Measurements from ENCODE around the gene CDH4. TPM values are rescaled to one million over a fixed set of nuclear protein-coding genes. Genes with fewer than 3 reads are reported as not detected.
"Not testable (repeated sequence)": the region's sequence is repeated elsewhere in the genome, so short reads cannot be mapped to it uniquely, and the experiment has no call there.

The CDH4 gene
- total RNA-seq, 2 donors from 2014 or later, result not detected

DNA sequence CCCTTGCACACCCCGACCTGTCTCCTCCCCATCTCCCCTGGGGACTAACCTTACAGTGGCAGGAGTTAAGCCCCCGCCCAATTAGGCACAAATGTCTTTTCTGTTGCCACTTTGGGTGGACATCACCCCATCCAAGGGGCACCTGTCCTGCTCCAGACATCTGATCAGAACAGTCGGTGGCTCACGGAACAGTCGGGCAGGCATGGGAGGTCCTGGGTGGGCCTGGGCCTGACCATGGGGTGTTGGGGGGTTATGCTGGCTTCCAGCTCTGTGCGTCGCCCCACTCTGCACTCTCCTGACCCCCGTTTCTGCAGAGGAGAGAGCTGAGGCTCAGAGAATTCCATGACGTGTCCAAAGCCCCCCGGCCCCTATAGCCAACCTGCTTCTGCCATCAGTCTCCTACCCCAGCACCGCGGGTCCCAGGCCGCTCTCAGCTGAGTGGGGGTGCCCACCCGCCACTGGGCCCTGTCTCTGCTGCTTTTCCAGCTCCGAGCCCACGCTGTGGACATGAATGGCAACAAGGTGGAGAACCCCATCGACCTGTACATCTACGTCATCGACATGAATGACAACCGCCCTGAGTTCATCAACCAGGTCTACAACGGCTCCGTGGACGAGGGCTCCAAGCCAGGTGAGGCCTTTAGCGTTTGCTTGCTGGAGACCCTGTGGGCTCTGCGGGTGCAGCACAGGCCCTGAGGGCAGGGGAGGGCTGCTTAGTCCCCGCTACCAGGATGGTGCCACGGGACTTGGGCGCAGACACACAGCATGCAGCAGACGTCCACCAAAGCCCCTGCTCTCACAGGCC lies 600.4 kb downstream of the CDH4 start:
- Mint-ChIP-seq H3K4me3 (no peak overlapping the region), H3K9me3 (no peaks in the 10 kb centered on the region), H3K4me1 (ENCODE audit: low read depth in 2 of 2) (no peaks in the 10 kb centered on the region), H3K27ac (no peak overlapping the region), H3K36me3 (no peaks in the 10 kb centered on the region), H3K27me3 (no peaks in the 10 kb centered on the region)
- no peak for ATAC-seq
- no peak for DNase-seq (ENCODE audit: low spot score)

DNA sequence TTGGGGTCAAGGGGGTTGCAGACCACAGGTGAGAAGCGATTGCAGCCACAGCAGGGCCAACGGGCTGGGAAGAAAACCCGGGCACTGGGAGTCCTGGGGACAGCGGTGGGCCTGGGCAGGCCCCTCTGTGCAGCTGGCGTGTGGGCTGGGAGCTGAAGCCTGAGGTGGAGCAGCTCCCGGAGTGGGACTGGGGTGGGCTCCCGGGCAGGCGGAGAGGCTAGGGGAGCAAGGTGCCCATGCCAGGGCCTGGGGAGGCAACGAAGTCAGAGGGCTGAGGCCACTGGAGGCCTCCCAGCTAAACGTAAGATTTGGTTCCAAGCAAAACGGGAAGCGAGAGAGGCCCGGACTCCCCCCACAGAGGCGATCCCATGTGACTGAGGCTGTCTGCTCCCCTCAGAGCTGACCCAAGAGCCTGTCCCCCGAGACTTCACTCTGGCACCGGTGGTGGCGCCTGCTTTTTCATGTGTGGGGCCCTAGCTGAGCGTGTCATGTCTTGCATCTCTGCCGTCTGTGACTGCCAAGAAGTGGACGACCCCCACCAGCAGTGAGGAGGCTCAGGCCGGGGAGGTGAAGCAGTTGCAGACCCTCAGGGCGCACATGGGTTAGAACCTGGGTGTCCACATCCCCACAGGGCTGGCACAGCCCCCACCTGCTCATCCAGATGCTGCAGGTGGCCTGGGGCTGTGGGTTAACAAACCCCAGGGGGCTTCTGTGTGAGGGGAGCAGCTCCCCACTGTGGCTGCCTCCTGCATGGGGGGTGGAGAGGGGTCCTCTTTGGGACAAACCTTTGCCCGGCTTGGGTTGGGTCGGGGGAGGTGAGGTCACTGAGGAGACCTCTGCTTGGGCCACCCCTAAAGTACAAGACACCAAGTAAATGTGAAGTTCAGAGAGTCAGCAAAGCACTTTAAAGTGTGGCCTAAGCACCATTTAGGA lies 601.3 kb downstream of the CDH4 start:
- H3K9me3 Mint-ChIP-seq, result no peaks in the 10 kb centered on the region
- H3K36me3 Mint-ChIP-seq, result no peaks in the 10 kb centered on the region
- H3K27me3 Mint-ChIP-seq, result no peaks in the 10 kb centered on the region
- H3K4me1 Mint-ChIP-seq (ENCODE audit: low read depth in 2 of 2), result no peaks in the 10 kb centered on the region
- H3K4me3 Mint-ChIP-seq, result no peak overlapping the region
- ATAC-seq, result no peak
- DNase-seq (ENCODE audit: low spot score), result no peak
- H3K27ac Mint-ChIP-seq, result no peak overlapping the region

DNA sequence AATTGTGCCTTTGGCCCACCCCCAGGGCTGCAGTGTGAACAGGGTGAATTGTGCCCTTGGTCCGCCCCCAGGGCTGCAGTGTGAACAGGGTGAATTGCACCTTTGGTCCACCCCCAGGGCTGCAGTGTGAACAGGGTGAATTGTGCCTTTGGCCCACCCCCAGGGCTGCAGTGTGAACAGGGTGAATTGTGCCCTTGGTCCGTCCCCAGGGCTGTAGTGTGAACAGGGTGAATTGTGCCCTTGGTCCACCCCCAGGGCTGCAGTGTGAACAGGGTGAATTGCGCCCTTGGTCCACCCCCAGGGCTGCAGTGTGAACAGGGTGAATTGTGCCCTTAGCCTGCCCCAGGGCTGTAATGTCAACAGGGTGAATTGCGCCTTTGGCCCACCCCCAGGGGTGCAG lies 602.5 kb downstream of the CDH4 start:
- H3K27ac Mint-ChIP-seq; ATAC-seq; H3K4me3 Mint-ChIP-seq; H3K27me3 Mint-ChIP-seq; DNase-seq (ENCODE audit: low spot score); H3K9me3 Mint-ChIP-seq; H3K36me3 Mint-ChIP-seq; H3K4me1 Mint-ChIP-seq (ENCODE audit: low read depth in 2 of 2): not testable (repeated sequence)

DNA sequence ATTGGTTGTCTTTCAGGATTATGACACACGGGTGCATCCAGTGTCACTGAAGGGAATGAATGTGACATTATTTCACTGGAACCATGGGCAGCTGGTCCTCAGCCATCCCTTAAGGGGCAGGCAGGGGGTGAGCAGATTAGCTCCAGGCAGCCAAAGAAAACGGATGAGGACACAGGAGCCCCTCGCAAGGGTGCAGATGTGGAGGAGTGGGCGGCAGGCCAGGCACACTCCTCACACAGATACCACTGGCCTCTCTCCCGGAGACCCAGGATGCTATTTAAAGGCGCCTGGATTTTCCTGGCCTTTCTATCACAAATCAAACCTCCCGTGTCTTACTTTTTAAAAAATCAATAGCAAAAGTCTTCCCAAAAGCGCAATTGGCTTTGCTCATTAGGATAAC lies 603.2 kb downstream of the CDH4 start:
- H3K4me1 Mint-ChIP-seq (ENCODE audit: low read depth in 2 of 2), result no peaks in the 10 kb centered on the region
- H3K27ac Mint-ChIP-seq, result no peak overlapping the region
- ATAC-seq, result no peak
- no peaks in the 10 kb centered on the region for H3K27me3 Mint-ChIP-seq
- no peaks in the 10 kb centered on the region for H3K9me3 Mint-ChIP-seq
- H3K4me3 Mint-ChIP-seq, result no peak overlapping the region
- no peak for DNase-seq (ENCODE audit: low spot score)
- H3K36me3 Mint-ChIP-seq, result no peaks in the 10 kb centered on the region

DNA sequence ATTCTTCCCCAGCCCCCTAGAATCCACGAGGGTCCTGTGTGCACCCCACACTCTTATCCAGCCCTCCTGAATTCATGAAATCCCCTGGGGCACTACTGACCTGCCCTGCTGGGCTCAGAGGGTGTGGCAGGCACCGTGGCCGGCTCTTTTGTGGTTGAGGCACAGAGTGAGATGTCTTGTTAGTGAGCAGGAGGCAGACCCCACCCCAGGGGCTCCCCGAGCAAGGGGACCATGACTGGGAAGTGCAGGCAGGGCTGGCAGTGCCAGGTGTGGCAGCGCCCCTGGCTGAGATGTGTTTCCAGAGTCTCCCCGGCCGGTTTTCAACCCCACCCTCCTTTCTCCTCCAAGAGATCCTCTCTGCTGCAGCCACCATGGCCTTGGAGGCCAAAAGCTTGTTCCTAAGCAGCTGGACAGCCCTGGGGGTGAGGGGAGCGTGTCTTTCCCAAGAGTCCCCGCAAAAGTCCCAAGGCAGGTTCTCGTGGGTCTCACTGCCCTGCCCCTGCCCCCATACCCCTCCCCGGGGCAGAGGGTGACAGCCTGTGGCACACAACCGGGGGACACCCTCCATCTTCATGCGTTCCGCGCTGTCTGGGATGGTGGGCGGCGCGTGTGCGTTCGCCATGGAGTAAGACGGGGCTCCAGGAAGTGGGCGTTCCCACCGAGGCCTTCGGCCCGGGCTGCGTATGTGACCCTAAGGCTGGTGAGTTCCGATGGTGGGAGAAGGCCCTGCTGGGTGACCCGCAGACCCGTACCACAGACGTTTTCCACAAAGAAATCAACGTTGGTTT lies 604.8 kb downstream of the CDH4 start:
- no peaks in the 10 kb centered on the region for H3K36me3 Mint-ChIP-seq
- peaks cover 0 to 3% of the 10 kb centered on the region in 2 donors for H3K4me1 Mint-ChIP-seq (ENCODE audit: low read depth in 2 of 2)
- ATAC-seq, result no peak
- no peak for DNase-seq (ENCODE audit: low spot score)
- no peak overlapping the region for H3K27ac Mint-ChIP-seq
- H3K9me3 Mint-ChIP-seq, result no peaks in the 10 kb centered on the region
- no peaks in the 10 kb centered on the region for H3K27me3 Mint-ChIP-seq
- no peak overlapping the region for H3K4me3 Mint-ChIP-seq

DNA sequence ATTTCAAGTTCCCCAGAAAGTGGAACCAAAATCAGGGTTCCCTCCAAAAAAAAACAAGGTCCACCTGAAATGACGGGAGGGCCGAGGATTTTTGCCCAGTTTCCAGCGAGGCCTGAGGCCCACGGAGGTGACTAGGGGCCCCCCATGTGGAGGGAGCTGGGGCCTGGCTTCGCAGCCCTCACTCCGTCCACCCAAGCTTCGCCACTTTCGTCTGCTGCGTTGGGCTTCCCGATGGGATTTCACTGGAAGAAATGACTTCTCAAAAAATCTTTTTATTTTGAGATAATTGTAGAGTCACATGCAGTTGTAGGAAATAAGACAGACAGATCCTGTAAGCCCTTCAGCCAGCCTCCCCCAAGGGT lies 605.3 kb downstream of the CDH4 start:
- no peak overlapping the region for H3K27ac Mint-ChIP-seq
- no peaks in the 10 kb centered on the region for H3K9me3 Mint-ChIP-seq
- no peaks in the 10 kb centered on the region for H3K27me3 Mint-ChIP-seq
- peaks cover 0 to 3% of the 10 kb centered on the region in 2 donors for H3K4me1 Mint-ChIP-seq (ENCODE audit: low read depth in 2 of 2)
- DNase-seq (ENCODE audit: low spot score), result no peak
- no peak overlapping the region for H3K4me3 Mint-ChIP-seq
- H3K36me3 Mint-ChIP-seq, result no peaks in the 10 kb centered on the region
- no peak for ATAC-seq

DNA sequence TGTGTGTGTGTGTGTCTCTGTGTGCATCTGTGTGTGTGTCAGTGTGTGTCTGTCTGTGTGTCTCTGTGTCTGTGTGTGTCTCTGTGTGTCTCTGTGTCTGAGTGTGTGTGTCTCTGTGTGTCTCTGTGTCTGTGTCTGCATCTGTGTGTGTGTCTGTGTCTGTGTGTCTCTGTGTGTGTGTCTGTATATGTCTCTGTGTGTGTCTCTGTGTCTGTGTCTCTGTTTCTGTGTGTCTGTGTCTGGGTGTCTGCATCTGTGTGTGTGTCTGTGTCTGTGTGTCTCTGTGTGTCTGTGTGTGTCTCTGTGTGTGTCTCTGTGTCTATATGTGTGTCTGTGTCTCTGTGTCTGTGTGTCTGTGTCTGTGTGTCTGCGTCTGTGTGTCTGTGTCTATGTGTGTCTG lies 605.8 kb downstream of the CDH4 start:
- Mint-ChIP-seq H3K9me3 (no peaks in the 10 kb centered on the region), H3K36me3 (no peaks in the 10 kb centered on the region), H3K27me3 (no peaks in the 10 kb centered on the region), H3K4me1 (ENCODE audit: low read depth in 2 of 2) (peaks cover 0 to 3% of the 10 kb centered on the region in 2 donors), H3K4me3 (no peak overlapping the region), H3K27ac (no peak overlapping the region)
- no peak for ATAC-seq
- no peak for DNase-seq (ENCODE audit: low spot score)

DNA sequence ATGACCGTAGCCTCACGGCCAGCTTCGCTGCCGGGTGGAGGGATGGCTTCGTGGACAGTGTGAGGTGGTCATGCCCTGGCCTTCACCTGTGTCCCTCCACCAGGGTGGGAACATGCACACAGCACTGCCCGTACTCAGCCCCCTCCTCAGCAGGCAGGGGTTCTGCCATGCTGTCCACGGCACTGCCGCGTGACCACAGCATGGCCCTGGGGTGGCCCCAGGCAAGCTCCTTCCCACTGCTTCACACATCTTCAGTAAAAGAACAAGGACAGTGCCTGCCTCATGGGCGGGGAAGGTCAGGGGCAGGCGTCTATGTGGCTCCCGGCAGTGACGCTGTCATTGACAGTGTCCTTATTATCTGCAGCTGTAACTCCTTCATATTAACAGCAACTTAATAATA lies 607.7 kb downstream of the CDH4 start:
- Mint-ChIP-seq H3K27ac (no peak overlapping the region), H3K36me3 (no peaks in the 10 kb centered on the region), H3K4me3 (no peak overlapping the region), H3K9me3 (no peaks in the 10 kb centered on the region), H3K27me3 (no peaks in the 10 kb centered on the region), H3K4me1 (ENCODE audit: low read depth in 2 of 2) (peaks cover 0 to 3% of the 10 kb centered on the region in 2 donors)
- ATAC-seq, result peak in 1 of 2 donors; percentile 17
- DNase-seq (ENCODE audit: low spot score), result no peak

DNA sequence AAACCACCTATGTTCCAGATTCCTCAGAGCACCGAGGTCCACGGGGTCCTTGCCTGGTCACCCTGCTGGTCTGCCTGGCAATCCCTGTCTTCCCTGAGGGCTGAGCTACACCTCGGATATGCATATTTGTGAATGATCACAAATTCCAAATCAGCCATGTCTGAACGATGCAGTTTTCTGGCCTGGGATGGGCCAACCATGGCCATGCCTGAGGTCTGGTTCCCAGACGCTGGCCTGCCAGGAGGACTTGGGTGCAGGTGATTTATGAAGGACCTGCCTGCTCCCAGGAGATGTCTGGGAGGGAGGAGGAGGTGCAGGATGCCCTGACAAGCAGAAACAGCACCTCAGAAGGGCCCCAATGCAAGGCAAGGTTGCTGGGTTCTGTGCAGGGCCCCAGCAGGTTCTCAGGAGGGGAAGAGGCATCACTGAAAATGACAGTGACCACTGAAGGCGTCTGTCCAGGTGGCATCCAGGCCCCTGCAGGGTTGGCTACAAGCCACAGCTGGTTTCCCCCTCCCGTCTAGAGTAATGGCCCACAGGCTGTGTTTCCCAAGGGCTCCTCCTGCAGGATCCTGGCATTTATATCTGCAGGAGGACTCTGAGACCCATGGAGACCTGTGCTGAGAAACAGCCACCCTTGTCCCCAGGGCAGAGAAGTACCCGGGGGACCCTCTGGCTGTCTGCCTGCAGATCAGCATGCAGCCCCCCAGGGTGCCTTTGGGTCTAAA lies 608.4 kb downstream of the CDH4 start:
- ATAC-seq (no peak), DNase-seq (ENCODE audit: low spot score) (no peak)
- Mint-ChIP-seq H3K4me1 (ENCODE audit: low read depth in 2 of 2) (peaks cover 0 to 7% of the 10 kb centered on the region in 2 donors), H3K36me3 (peaks cover 5% of the 10 kb centered on the region), H3K27ac (no peak overlapping the region), H3K27me3 (no peaks in the 10 kb centered on the region), H3K9me3 (peaks cover 5% of the 10 kb centered on the region), H3K4me3 (no peak overlapping the region)

DNA sequence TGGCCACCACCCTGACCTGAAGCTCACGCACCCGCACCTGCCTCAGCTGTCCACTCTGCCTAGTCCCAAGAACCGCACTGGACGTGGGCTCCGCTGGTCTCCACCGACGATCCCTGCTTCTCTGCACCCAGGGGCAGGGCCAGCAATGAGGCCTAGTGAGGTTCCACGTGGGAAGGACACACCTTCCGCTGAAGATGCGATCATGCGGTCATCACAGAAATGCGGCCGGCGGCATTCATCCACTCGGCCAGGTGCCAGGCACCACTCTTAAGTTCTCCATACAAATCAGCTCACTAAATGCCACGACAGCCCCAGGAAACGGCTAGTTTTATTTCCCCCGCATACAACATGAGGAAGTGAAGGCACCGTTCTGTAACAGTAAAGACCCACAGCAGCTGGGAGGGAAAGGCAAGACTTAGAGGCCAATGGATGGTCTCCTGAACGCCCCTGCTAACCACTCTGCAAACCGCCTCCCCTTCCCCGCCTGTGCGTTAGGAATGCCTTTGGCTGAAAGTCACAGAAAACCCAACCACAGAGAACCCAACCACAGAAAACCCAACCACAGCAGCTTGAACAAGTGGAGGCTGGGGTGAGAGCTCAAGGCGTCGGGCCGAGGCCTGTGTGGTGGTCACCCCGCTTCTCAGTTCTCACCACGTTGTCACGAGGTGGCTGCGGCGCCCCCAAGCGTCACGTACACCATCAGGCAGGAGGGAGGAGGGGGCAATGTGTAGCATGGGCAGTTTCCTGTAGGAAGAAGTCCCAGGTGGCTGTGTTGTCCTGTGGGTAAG lies 609.2 kb downstream of the CDH4 start:
- Mint-ChIP-seq H3K4me1 (ENCODE audit: low read depth in 2 of 2) (peaks cover 0 to 7% of the 10 kb centered on the region in 2 donors), H3K27me3 (no peaks in the 10 kb centered on the region), H3K36me3 (peaks cover 8% of the 10 kb centered on the region), H3K4me3 (no peak overlapping the region), H3K9me3 (peaks cover 8% of the 10 kb centered on the region), H3K27ac (no peak overlapping the region)
- ATAC-seq, result no peak
- no peak for DNase-seq (ENCODE audit: low spot score)

DNA sequence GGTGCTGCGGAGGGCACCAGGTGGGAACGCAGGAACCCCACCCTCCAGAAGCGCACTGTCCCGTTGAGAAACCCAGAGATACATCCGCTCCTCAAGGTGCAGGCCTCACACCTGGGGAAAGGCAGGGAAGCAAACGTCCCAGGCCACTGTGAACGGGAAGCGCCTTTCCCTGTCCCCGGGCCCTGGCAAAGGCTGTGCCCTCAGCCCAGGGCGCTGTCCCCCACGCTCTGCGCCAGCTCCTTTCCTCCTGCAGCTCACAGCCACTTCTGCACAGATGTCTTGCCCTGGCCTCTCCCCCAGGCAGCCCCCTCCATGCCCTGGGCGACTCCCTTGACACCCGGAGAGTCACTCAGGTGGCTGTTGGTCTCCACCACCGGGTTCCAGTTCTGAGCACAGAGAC lies 609.8 kb downstream of the CDH4 start:
- Mint-ChIP-seq H3K4me1 (ENCODE audit: low read depth in 2 of 2) (peaks cover 0 to 7% of the 10 kb centered on the region in 2 donors), H3K27me3 (peaks cover 0 to 2% of the 10 kb centered on the region in 2 donors), H3K36me3 (peaks cover 8% of the 10 kb centered on the region), H3K4me3 (no peak overlapping the region), H3K27ac (no peak overlapping the region), H3K9me3 (peaks cover 8% of the 10 kb centered on the region)
- DNase-seq (ENCODE audit: low spot score) (no peak), ATAC-seq (no peak)

DNA sequence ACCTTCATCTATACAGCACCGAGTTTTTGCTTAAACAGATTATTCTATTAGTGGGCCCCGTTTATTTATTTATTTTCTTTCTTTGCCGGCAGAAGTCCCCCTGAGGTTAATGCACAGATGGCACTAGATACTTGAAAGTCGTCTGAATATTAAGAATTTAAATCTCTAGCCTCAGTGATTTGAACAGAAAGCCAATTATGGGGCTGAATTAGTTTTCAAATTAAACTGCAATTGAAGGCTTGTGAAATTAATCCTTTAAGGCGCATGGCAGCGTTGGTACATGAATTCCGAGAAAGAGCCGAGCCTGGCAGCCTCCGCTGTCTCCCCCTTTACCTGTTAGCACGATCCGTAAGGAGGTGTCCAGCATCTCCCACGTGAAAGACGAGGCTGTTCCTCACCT lies 610.8 kb downstream of the CDH4 start:
- Mint-ChIP-seq H3K4me1 (ENCODE audit: low read depth in 2 of 2) (peaks cover 0 to 7% of the 10 kb centered on the region in 2 donors), H3K9me3 (peaks cover 8% of the 10 kb centered on the region), H3K36me3 (peaks cover 8% of the 10 kb centered on the region), H3K27ac (no peak overlapping the region), H3K4me3 (no peak overlapping the region), H3K27me3 (peaks cover 0 to 3% of the 10 kb centered on the region in 2 donors)
- ATAC-seq (no peak), DNase-seq (ENCODE audit: low spot score) (no peak)

Measured in natural killer cell treated with Interleukin-12 subunit alpha and Interleukin-12 subunit beta and Interleukin-15 and Interleukin-18, amount 100 ng/mL, for 72 hours (primary cell).